ENCODE data around the gene IGFN1. TPM values are rescaled to one million over a fixed set of nuclear protein-coding genes. Genes with fewer than 3 reads are reported as not detected.

IGFN1 gene
- total RNA-seq, 1 experiment from 2014 or later: not detected

GRCh38 chr1:201268604-201269151 lies 78.1 kb downstream of the IGFN1 start:
- Histone ChIP-seq H3K4me2 (ENCODE audit: insufficient read depth, insufficient read length, low read length) (no peak overlapping the region), H2BK120ac (ENCODE audit: low read depth, low read length, poor library complexity, severe bottlenecking) (no peak overlapping the region), H3K4me1 (ENCODE audit: insufficient read depth, low read length) (no peaks in the 10 kb centered on the region), H2BK12ac (ENCODE audit: insufficient read length, low read depth, low read length) (no peak overlapping the region), H3K9me3 (ENCODE audit: control insufficient read depth, low read depth, low read length) (no peaks in the 10 kb centered on the region), H2BK15ac (ENCODE audit: low read depth, low read length) (no peak overlapping the region), H2BK20ac (ENCODE audit: low read depth, low read length, poor library complexity, severe bottlenecking) (no peak overlapping the region), H3K79me2 (ENCODE audit: insufficient read depth, low read length) (no peaks in the 10 kb centered on the region), H2AFZ (ENCODE audit: low read length) (no peak overlapping the region), H3K56ac (ENCODE audit: insufficient read length, low read depth, low read length) (no peak overlapping the region), H3T11ph (ENCODE audit: low read length) (no peak overlapping the region), H3K23me2 (ENCODE audit: insufficient read length, low read depth, low read length, poor library complexity, severe bottlenecking) (no peaks in the 10 kb centered on the region), H3K23ac (ENCODE audit: insufficient read length, low read depth, low read length) (no peak overlapping the region), H2AK5ac (ENCODE audit: insufficient read length, low read length) (no peak overlapping the region), H3K4ac (ENCODE audit: low read depth, low read length) (no peak overlapping the region), H3K9ac (ENCODE audit: extremely low read depth, insufficient read length, low read length) (no peak overlapping the region), H3K14ac (ENCODE audit: insufficient read depth, low read length) (no peak overlapping the region; the same call in 1 of the 2 replicates), H3K18ac (ENCODE audit: insufficient read length, low read depth, low read length) (no peak overlapping the region), H3K79me1 (ENCODE audit: insufficient read depth, low read depth, low read length, poor library complexity, severe bottlenecking) (no peaks in the 10 kb centered on the region), H4K91ac (ENCODE audit: insufficient read length, low read depth, low read length) (no peak overlapping the region), H4K5ac (ENCODE audit: insufficient read length, low read depth, low read length) (no peak overlapping the region), H4K20me1 (ENCODE audit: control insufficient read depth, insufficient read depth, insufficient read length) (no peaks in the 10 kb centered on the region), H3K27me3 (ENCODE audit: insufficient read depth, low read length) (no peaks in the 10 kb centered on the region), H3K27ac (ENCODE audit: insufficient read length, low read depth, low read length) (no peak overlapping the region), H2BK5ac (ENCODE audit: insufficient read length, low read length) (no peak overlapping the region), H4K8ac (replicated peaks; ENCODE audit: insufficient read length, low read depth, low read length) (no peak overlapping the region)
- Mint-ChIP-seq H3K36me3 (ENCODE audit: insufficient read depth in 1 of 3, low read depth in 3 of 3) (no peaks in the 10 kb centered on the region), H3K9me3 (no peaks in the 10 kb centered on the region), H3K4me1 (peaks cover 5% of the 10 kb centered on the region in 2 experiments; a peak in 3 of 4 replicates), H3K27ac (no peak overlapping the region), H3K4me3 (no peak overlapping the region), H3K27me3 (ENCODE audit: low read depth) (peaks cover 46% of the 10 kb centered on the region)
- TF ChIP-seq CTCF (conservative IDR thresholded peaks at IDR 0.05): no peak
- WGBS (ENCODE audit: extremely low coverage, insufficient read length, low lambda C conversion rate): no CpG with 5 or more reads among the region's 12 CpGs
- DNase-seq: no peak
